Raji (cell line): ENCODE data around the gene SELENBP1.

Source experiments
- POLR2A ChIP-seq: IDR thresholded peaks from 2 replicates; pipeline ENCODE4 v1.6.1; 2011; ENCODE audit warnings: low read depth, low read length, control low read depth; ENCODE audit not compliant: insufficient read depth

The SELENBP1 gene

GRCh38 chr1:151327903-151328674 is 44.4 kb downstream of the SELENBP1 start:
- no peak for TF ChIP-seq POLR2A

- peak; percentile 54 for TF ChIP-seq POLR2A
Observed at GRCh38 chr1:151327223-151327902, 45.1 kb downstream of the SELENBP1 start, which contains the start of gene PI4KB. Gene PI4KB, minus strand, starts transcription at chr1:151327416. Its CDS starts 10,935 bp downstream, at chr1:151316481.

GRCh38 chr1:151326619-151327222 is 45.8 kb downstream of the SELENBP1 start:
- TF ChIP-seq POLR2A, result no peak; the same call in 1 of the 2 replicates

GRCh38 chr1:151325646-151326429 is 46.7 kb downstream of the SELENBP1 start:
- TF ChIP-seq POLR2A, result no peak

GRCh38 chr1:151325231-151325630 is 47.3 kb downstream of the SELENBP1 start:
- no peak for TF ChIP-seq POLR2A

GRCh38 chr1:151324390-151324930 is 48.0 kb downstream of the SELENBP1 start:
- no peak for TF ChIP-seq POLR2A

- TF ChIP-seq POLR2A, result no peak
Observed at GRCh38 chr1:151318975-151319374, 53.5 kb downstream of the SELENBP1 start.

GRCh38 chr1:151315565-151316235 is 56.8 kb downstream of the SELENBP1 start:
- no peak for TF ChIP-seq POLR2A
